Measurements from ENCODE around the gene COX4I1.

The COX4I1 gene

DNA sequence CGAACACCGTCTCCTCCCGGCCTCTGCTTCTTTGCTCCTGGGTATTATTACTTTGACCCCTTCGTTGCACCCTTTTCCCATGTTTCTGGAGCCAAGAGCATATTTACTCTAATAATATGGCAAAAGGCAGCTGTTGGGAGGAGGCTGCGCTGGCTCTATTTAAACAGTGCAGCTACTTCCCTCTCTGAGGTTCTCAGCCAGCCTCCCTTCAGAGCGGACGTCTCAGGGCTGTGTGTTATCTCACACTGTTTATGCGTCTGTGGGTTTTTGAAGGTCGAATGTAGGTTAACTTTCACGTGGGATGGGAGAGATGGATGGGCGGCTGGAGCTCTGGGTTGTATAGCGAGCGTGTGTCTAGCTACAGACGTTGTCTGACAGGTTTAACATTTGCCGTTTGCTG is 45.3 kb downstream of the COX4I1 start:
- CTCF ChIA-PET = interaction anchor here (1.0 kb wide), 1 partner anchor 25 kb away, joined by 3 read pairs; no protein-coding TSS in a partner anchor
- no peak for DNase-seq (ENCODE audit: extremely low spot score)
- POLR2A ChIA-PET = no interaction called here
- no peak for TF ChIP-seq SP1 (IDR thresholded peaks at IDR 0.05)
- TF ChIP-seq, protein P1, sequence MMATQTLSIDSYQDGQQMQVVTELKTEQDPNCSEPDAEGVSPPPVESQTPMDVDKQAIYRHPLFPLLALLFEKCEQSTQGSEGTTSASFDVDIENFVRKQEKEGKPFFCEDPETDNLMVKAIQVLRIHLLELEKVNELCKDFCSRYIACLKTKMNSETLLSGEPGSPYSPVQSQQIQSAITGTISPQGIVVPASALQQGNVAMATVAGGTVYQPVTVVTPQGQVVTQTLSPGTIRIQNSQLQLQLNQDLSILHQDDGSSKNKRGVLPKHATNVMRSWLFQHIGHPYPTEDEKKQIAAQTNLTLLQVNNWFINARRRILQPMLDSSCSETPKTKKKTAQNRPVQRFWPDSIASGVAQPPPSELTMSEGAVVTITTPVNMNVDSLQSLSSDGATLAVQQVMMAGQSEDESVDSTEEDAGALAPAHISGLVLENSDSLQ (IDR thresholded peaks at IDR 0.05) = no peak
- TF ChIP-seq ARNT (IDR thresholded peaks at IDR 0.05) = no peak
- TF ChIP-seq SUZ12 (IDR thresholded peaks at IDR 0.05) = no peak
- TF ChIP-seq FOXM1 (IDR thresholded peaks at IDR 0.05; ENCODE audit: borderline replicate concordance) = no peak

DNA sequence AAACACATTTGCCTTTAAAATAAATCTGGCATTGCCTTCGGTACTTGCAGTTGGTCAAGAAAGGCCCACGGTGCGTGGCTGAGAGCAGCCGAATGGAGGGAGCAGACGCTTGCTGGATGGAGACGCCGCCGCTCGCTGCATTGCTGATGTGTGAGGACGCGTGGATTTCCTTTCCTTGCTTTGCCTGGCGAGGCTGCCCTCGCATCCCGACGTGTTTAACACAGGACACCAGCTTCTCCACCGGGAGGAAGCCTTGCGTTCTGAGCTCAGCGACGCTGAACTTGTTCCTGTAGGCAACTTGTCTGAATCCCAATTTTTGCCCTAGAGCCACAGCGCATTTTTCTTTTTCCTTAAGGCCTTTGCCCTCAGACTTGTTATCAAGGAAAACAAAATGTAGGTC is 45.8 kb downstream of the COX4I1 start:
- ChIA-PET CTCF (interaction anchor here (1.0 kb wide), 1 partner anchor 26 kb away, joined by 3 read pairs; no protein-coding TSS in a partner anchor), POLR2A (no interaction called here)
- TF ChIP-seq ARNT (IDR thresholded peaks at IDR 0.05) = no peak
- no peak for DNase-seq (ENCODE audit: extremely low spot score)

DNA sequence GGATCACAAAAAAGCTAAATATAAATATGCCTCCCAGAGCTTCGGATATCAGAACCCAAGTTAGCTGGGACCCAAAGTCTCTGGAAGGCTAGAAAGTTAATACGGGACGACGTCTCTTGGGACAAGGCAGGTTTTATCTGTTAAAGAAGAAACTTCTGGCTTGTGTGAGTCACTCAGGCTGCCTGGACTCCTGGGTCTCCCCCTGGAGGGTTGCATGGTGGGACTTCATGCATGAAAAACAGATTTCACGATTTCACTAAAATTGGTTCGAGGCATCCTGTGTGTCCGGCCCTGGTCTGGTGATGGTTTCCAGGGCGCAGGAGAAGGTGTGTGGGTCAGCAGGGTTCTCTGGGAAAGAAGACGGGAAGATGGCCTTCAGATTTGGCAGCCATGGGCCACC is 47.0 kb downstream of the COX4I1 start:
- no peak for DNase-seq (ENCODE audit: extremely low spot score)
- ChIA-PET CTCF (interaction anchor here (0.6 kb wide), 1 partner anchor 138 kb away, joined by 3 read pairs; no protein-coding TSS in a partner anchor), POLR2A (no interaction called here)
- TF ChIP-seq ARNT (IDR thresholded peaks at IDR 0.05) (no peak), FOXM1 (IDR thresholded peaks at IDR 0.05; ENCODE audit: borderline replicate concordance) (no peak), L3MBTL2 (conservative IDR thresholded peaks at IDR 0.05) (no peak), TARDBP (IDR thresholded peaks at IDR 0.05) (no peak), LEF1 (IDR thresholded peaks at IDR 0.05; ENCODE audit: borderline replicate concordance) (no peak), ZNF384 (IDR thresholded peaks at IDR 0.05) (no peak), HDGF (IDR thresholded peaks at IDR 0.05; ENCODE audit: borderline replicate concordance) (no peak), ELF4 (IDR thresholded peaks at IDR 0.05) (no peak), SUZ12 (IDR thresholded peaks at IDR 0.05) (no peak), BHLHE40 (IDR thresholded peaks at IDR 0.05; ENCODE audit: borderline replicate concordance) (no peak), CTBP1 (IDR thresholded peaks at IDR 0.05; ENCODE audit: borderline replicate concordance) (no peak), FOXK2 (IDR thresholded peaks at IDR 0.05) (no peak), SP1 (IDR thresholded peaks at IDR 0.05) (no peak), FOXA1 (IDR thresholded peaks at IDR 0.05) (no peak), NFRKB (IDR thresholded peaks at IDR 0.05) (no peak)
- TF ChIP-seq, protein P1 (IDR thresholded peaks at IDR 0.05) = no peak

DNA sequence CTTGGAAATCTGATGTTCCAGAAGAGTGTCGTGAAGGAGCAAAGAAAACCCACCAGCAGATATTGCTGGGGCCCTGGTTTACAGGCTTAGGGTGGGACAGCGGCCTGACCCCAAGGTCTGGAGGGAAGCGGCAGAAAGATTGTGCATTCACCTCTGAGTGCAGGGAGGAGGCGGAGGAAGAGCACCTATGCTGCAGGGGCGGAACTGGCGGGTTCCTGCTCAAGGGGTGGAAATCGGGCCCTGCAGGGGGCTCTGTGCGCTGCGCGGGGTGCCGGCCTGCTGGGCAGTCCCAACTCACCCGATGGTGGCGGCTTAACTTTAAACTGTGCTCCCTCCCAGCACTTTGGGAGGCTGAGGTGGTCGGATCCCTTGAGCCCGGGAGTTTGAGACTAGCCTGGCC is 47.5 kb downstream of the COX4I1 start:
- DNase-seq (ENCODE audit: extremely low spot score) = no peak
- TF ChIP-seq LEF1 (IDR thresholded peaks at IDR 0.05; ENCODE audit: borderline replicate concordance) (no peak), TARDBP (IDR thresholded peaks at IDR 0.05) (no peak), FOXK2 (IDR thresholded peaks at IDR 0.05) (no peak), ELF4 (IDR thresholded peaks at IDR 0.05) (no peak), SUZ12 (IDR thresholded peaks at IDR 0.05) (no peak), NFRKB (IDR thresholded peaks at IDR 0.05) (no peak), FOXM1 (IDR thresholded peaks at IDR 0.05; ENCODE audit: borderline replicate concordance) (no peak), HDGF (IDR thresholded peaks at IDR 0.05; ENCODE audit: borderline replicate concordance) (no peak), L3MBTL2 (conservative IDR thresholded peaks at IDR 0.05) (no peak), ARNT (IDR thresholded peaks at IDR 0.05) (no peak), CTBP1 (IDR thresholded peaks at IDR 0.05; ENCODE audit: borderline replicate concordance) (no peak), SP1 (IDR thresholded peaks at IDR 0.05) (no peak), FOXA1 (IDR thresholded peaks at IDR 0.05) (no peak), BHLHE40 (IDR thresholded peaks at IDR 0.05; ENCODE audit: borderline replicate concordance) (no peak)
- TF ChIP-seq, protein P1 (IDR thresholded peaks at IDR 0.05) = no peak
- CTCF ChIA-PET = interaction anchor here (0.6 kb wide), 1 partner anchor 46 kb away, joined by 3 read pairs; no protein-coding TSS in a partner anchor
- POLR2A ChIA-PET = no interaction called here

DNA sequence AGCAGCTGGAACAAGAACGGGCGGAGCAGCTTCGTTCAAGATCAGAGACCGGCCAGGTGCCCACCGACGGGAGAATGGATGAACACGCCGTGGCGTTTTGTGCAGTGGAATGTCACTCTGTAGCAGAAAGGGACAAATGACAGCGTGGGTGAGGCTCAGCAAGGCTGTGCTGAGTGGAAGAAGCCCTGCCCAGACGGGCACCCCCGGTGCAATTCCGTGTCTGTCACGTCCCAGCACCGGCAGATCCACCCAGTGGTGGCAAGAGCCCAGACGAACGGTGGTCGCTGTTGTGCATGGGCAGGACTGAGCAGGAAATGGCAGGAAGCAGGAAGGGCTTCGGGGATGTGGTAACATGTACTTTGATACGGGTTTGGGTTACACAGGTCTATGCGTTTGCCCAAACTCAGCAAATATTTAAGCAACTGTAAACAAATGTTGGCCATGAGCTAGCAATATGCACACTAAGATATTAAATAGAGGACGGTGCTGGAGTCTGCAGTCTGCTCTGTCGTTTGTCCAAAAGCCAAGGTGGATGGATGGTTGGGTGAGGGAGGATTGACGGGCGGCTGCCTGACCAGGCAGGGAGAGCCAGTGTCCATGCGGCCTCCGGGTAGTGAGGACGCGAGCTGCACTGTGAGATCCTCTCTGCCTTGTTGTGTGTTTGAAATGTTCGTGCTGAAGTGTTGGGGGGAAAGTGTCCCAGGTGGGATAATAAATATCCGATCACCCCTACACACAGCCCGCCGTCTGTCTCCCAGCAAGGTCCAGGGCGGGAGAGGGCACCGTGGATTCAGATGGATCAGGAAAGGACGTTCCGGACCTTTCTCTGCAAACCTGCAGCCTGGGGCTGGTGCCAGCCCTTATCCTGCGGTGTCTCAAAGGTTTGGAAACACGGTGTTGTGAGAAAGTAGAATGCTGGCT is 48.4 kb downstream of the COX4I1 start:
- CTCF ChIA-PET = interaction anchor here (0.6 kb wide), 1 partner anchor 47 kb away, joined by 3 read pairs; no protein-coding TSS in a partner anchor
- POLR2A ChIA-PET = no interaction called here
- DNase-seq (ENCODE audit: extremely low spot score) = no peak
- no peak for TF ChIP-seq SP1 (IDR thresholded peaks at IDR 0.05)
- TF ChIP-seq, protein P1 (IDR thresholded peaks at IDR 0.05) = no peak
- TF ChIP-seq ELF4 (IDR thresholded peaks at IDR 0.05) = no peak
- no peak for TF ChIP-seq CTBP1 (IDR thresholded peaks at IDR 0.05; ENCODE audit: borderline replicate concordance)
- TF ChIP-seq FOXM1 (IDR thresholded peaks at IDR 0.05; ENCODE audit: borderline replicate concordance) = no peak
- no peak for TF ChIP-seq NFRKB (IDR thresholded peaks at IDR 0.05)

DNA sequence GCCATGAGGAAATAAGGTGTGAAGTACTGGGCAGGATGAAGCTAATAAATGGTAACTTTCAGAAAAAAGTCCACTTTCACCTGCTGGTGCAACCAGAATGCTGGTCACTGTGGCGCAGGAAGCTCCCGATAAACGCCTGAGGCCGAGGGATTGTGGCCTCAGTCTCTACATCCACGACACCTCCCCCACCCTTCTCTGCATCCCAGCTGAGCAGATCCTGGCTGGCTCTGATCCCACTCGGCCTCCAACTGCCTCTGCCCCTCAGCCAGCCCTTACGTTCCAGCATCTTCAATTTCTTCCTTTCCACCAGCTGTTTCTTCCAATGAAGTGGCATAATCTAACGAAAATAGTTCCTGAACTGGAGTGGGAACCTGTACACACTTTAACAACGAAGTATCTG is 49.5 kb downstream of the COX4I1 start:
- DNase-seq (ENCODE audit: extremely low spot score) = no peak
- ChIA-PET POLR2A (no interaction called here), CTCF (interaction anchor here (0.6 to 1.1 kb wide), 3 partner anchors 27 to 85 kb away, joined by 3 to 5 read pairs (median 3); no protein-coding TSS in a partner anchor)
- TF ChIP-seq LEF1 (IDR thresholded peaks at IDR 0.05; ENCODE audit: borderline replicate concordance) = no peak
- TF ChIP-seq, protein P1 (IDR thresholded peaks at IDR 0.05) = no peak
- TF ChIP-seq SUZ12 (IDR thresholded peaks at IDR 0.05) = no peak
- TF ChIP-seq BHLHE40 (IDR thresholded peaks at IDR 0.05; ENCODE audit: borderline replicate concordance) = no peak
- TF ChIP-seq NFRKB (IDR thresholded peaks at IDR 0.05) = no peak
- no peak for TF ChIP-seq SP1 (IDR thresholded peaks at IDR 0.05)
- TF ChIP-seq ZNF384 (IDR thresholded peaks at IDR 0.05) = no peak
- TF ChIP-seq FOXM1 (IDR thresholded peaks at IDR 0.05; ENCODE audit: borderline replicate concordance) = no peak
- no peak for TF ChIP-seq ELF4 (IDR thresholded peaks at IDR 0.05)
- no peak for TF ChIP-seq FOXK2 (IDR thresholded peaks at IDR 0.05)
- TF ChIP-seq FOXA1 (IDR thresholded peaks at IDR 0.05) = no peak
- TF ChIP-seq CTBP1 (IDR thresholded peaks at IDR 0.05; ENCODE audit: borderline replicate concordance) = no peak
- no peak for TF ChIP-seq HDGF (IDR thresholded peaks at IDR 0.05; ENCODE audit: borderline replicate concordance)
- TF ChIP-seq ARNT (IDR thresholded peaks at IDR 0.05) = no peak
- no peak for TF ChIP-seq L3MBTL2 (conservative IDR thresholded peaks at IDR 0.05)

Measured in HEK293T (cell line).